Stomach (tissue), 9 donors: ENCODE results near the gene FOXM1. TPM values are rescaled to one million over a fixed set of nuclear protein-coding genes. Genes with fewer than 3 reads are reported as not detected.

Source experiments
- DNase-seq, 2 donors: peaks; one replicate each; pipeline versions ENCODE4 v3.0.0 to v3.0.0-alpha.2; 2013 to 2019
- H3K27ac ChIP-seq, 5 donors: fragments of 200-600 bp in 4 of 5; sonication (generic) in 4 of 5; one replicate each; pipeline ENCODE4 v1.5.1; 2013 to 2019; ENCODE audit warnings: mild to moderate bottlenecking in 1 of 5, moderate library complexity in 1 of 5
- H3K27me3 ChIP-seq, 3 donors: fragments of 200-600 bp; sonication (generic); one replicate each; pipeline ENCODE4 v1.5.1; 2017 to 2019; ENCODE audit warnings: mixed run types in 1 of 3
- H3K36me3 ChIP-seq, 4 donors: fragments of 200-600 bp; sonication (generic); 1 replicate in 3 of 4; 2 replicates in 1 of 4; pipeline ENCODE4 v1.5.1; 2016 to 2019
- H3K4me1 ChIP-seq, 4 donors: fragments of 200-600 bp; sonication (generic); one replicate each; pipeline ENCODE4 v1.5.1; 2016 to 2019
- H3K4me3 ChIP-seq, 4 donors: fragments of 200-600 bp; sonication (generic) in 3 of 4; one replicate each; pipeline ENCODE4 v1.5.1; 2016 to 2019; ENCODE audit warnings: mild to moderate bottlenecking in 1 of 4
- H3K9me3 ChIP-seq, 4 donors: fragments of 200-600 bp; sonication (generic); one replicate each; pipeline ENCODE4 v1.5.1; 2016 to 2019
- EP300 ChIP-seq: sonication (generic); formaldehyde crosslinking; IDR thresholded peaks from one replicate; pipeline ENCODE4 v1.6.1; 2017; ENCODE audit warnings: antibody characterized with exemption
- POLR2A ChIP-seq, 4 donors: fragments of 450-650 bp; IDR thresholded peaks; one replicate each; pipeline ENCODE4 v1.6.1; 2016; ENCODE audit warnings: antibody characterized with exemption in 4 of 4, control low read depth in 2 of 4, mild to moderate bottlenecking in 1 of 4, moderate library complexity in 1 of 4
- POLR2AphosphoS5 ChIP-seq, 3 donors: sonication (generic); formaldehyde crosslinking; IDR thresholded peaks; one replicate each; pipeline ENCODE4 v1.6.1; 2016; ENCODE audit warnings: antibody characterized with exemption in 3 of 3
- WGBS, 5 donors: extraction: QIAGEN DNeasy Blood & Tissue Kit in 3 of 5; methylation state at CpG; one replicate each; pipeline versions ENCODE4 v1.1.5 to v1.1.7; 2013 to 2018; 5-methylcytosine and 5-hydroxymethylcytosine counted together
- intact Hi-C: fragments of 100-400 bp; cut with DNase I; formaldehyde crosslinking; loops from one replicate; pipeline ENCODE4 v1.15.1; 2023; ENCODE audit warnings: low total_unique reads
- polyA plus RNA-seq, 3 donors: library from polyadenylated mRNA; stranded (reverse); fragments of 200-250 nt; gene quantifications; one replicate each; pipeline ENCODE4 v1.2.3, GENCODE V29; 2013
- total RNA-seq, 5 donors: library from RNA; depleted of rRNA; stranded (reverse); fragments of >200 nt; gene quantifications; one replicate each; pipeline versions ENCODE4 v1.1.0 to v1.2.3, GENCODE V29; 2014 to 2016
- TF ChIP-seq, protein P1 (sequence below), 7 experiments: fragments of 450-650 bp in 4 of 7; fragments of 200-600 bp in 3 of 7; sonication (generic) in 3 of 7; IDR thresholded peaks; one replicate each; pipeline ENCODE4 v1.5.1; 2016 to 2019; ENCODE audit warnings: antibody characterized with exemption in 7 of 7, control low read depth in 2 of 7, mild to moderate bottlenecking in 1 of 7
- donor health status: healthy with polysubstance abuse.
- donor health status: Bipolar disorder and iron deficiency.
- donor health status: healthy.

Gene FOXM1
- total and polyA plus RNA-seq, 8 donors: 3.5 to 23.2 (median 7.6) TPM; not detected in 1

DNA sequence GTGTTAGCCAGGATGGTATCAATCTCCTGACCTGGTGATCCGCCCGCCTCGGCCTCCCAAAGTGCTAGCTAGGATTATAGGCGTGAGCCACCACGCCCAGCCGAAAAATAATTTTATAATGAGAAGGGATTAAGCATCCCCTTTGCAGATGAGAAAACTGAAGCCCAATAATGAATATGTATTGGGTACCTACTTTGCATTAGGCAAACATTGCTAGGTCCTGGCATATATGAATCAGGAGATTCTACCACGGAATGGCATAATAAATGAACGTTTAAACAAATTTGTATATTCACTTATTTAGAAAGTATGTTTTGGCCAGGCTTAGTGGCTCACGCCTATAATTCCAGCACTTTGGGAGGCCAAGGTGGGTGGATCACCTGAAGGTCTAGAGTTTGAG lies 46.1 kb upstream of the FOXM1 start:
- Histone ChIP-seq H3K9me3 (no peaks in the 10 kb centered on the region), H3K4me1 (no peaks in the 10 kb centered on the region), H3K4me3 (no peak overlapping the region), H3K36me3 (peaks cover 9 to 90% (median 80%) of the 10 kb centered on the region in 4 donors), H3K27me3 (no peaks in the 10 kb centered on the region), H3K27ac (no peak overlapping the region)
- no peak for TF ChIP-seq EP300
- TF ChIP-seq POLR2AphosphoS5 (IDR thresholded peaks at IDR 0.05): no peak
- TF ChIP-seq, protein P1, sequence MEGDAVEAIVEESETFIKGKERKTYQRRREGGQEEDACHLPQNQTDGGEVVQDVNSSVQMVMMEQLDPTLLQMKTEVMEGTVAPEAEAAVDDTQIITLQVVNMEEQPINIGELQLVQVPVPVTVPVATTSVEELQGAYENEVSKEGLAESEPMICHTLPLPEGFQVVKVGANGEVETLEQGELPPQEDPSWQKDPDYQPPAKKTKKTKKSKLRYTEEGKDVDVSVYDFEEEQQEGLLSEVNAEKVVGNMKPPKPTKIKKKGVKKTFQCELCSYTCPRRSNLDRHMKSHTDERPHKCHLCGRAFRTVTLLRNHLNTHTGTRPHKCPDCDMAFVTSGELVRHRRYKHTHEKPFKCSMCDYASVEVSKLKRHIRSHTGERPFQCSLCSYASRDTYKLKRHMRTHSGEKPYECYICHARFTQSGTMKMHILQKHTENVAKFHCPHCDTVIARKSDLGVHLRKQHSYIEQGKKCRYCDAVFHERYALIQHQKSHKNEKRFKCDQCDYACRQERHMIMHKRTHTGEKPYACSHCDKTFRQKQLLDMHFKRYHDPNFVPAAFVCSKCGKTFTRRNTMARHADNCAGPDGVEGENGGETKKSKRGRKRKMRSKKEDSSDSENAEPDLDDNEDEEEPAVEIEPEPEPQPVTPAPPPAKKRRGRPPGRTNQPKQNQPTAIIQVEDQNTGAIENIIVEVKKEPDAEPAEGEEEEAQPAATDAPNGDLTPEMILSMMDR (IDR thresholded peaks at IDR 0.05): no peak
- no peak for TF ChIP-seq POLR2A (IDR thresholded peaks at IDR 0.05)
- no peak for DNase-seq
- WGBS, 5 donors: 94 to 98% (median 97%) methylated on average over 9 of the region's 9 CpGs
- intact Hi-C loops: no loop called here

DNA sequence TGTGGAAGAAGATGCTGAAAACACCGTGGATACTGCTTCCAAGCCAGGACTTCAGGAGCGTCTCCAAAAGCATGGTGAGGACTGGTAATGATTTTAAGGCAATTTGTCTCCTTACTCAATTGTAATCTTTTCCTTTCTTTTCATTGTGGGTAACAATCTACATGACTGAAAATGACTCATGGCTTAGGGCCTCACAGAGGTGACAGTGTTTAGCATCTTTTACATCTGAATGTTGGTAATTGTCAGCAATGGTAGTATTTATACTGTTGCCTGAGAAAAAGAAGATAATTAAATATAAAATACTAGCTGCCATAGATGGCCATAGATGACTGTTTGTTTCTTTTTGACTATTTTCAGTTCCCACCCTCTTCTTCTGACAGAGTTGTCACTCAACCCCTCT lies 45.4 kb upstream of the FOXM1 start:
- no peak for DNase-seq
- 89 to 98% (median 96%) methylated on average over 2 of the region's 2 CpGs for WGBS, 5 donors
- H3K27ac ChIP-seq: no peak overlapping the region
- H3K9me3 ChIP-seq: no peaks in the 10 kb centered on the region
- peaks cover 9 to 92% (median 79%) of the 10 kb centered on the region in 4 donors for H3K36me3 ChIP-seq
- no peak for TF ChIP-seq EP300
- no peak for TF ChIP-seq POLR2A (IDR thresholded peaks at IDR 0.05)
- TF ChIP-seq, protein P1 (IDR thresholded peaks at IDR 0.05): no peak
- no peak for TF ChIP-seq POLR2AphosphoS5 (IDR thresholded peaks at IDR 0.05)
- H3K27me3 ChIP-seq: no peaks in the 10 kb centered on the region
- intact Hi-C loops: no loop called here
- H3K4me3 ChIP-seq: no peak overlapping the region
- no peaks in the 10 kb centered on the region for H3K4me1 ChIP-seq

DNA sequence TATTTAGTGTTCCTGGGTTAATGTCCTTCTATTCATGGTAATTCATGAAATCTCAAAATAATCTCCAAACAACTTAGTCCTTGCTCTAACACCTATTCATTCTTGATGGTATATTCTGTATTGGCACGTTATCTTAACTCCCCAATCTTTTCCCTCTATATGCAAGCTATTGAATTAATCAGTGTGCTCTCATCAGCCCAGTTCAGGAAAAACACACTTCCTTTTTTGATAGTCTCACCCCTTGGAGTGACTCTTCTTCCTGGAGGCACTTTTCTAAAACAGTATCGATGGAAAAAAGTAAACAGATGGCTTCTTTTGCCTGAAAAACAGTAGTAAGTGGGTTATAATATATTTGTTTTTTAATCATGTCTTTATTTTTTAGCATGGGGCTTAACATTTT lies 42.3 kb upstream of the FOXM1 start:
- Histone ChIP-seq H3K4me3 (no peak overlapping the region), H3K4me1 (no peaks in the 10 kb centered on the region), H3K27me3 (no peaks in the 10 kb centered on the region), H3K36me3 (peaks cover 3 to 80% (median 74%) of the 10 kb centered on the region in 4 donors), H3K27ac (no peak overlapping the region), H3K9me3 (no peaks in the 10 kb centered on the region)
- TF ChIP-seq EP300: no peak
- no peak for TF ChIP-seq POLR2AphosphoS5 (IDR thresholded peaks at IDR 0.05)
- TF ChIP-seq, protein P1 (IDR thresholded peaks at IDR 0.05): no peak
- TF ChIP-seq POLR2A (IDR thresholded peaks at IDR 0.05): no peak
- intact Hi-C loops: no loop called here
- no peak for DNase-seq
- 41 to 65% (median 60%) methylated on average over 2 of the region's 2 CpGs for WGBS, 5 donors

DNA sequence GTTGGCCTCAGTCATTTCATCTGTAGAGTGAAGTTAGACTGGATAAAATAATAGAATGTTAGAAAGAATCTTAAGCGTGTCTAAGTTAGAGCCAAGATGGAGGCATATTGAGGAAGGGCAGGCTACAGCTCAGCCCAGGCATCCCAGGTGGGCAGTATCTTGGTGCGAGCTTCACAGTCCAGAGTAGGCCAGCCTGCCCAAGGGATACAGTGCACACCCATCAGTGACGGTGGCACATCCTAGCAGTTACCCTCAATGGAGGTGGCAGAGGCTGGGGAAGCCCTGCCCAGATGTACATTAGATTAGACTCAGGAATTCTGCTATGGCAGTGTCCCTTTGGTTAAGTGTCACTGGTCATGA lies 35.2 kb upstream of the FOXM1 start:
- intact Hi-C loops: no loop called here
- no peak for TF ChIP-seq EP300
- TF ChIP-seq, protein P1 (IDR thresholded peaks at IDR 0.05): no peak
- TF ChIP-seq POLR2AphosphoS5 (IDR thresholded peaks at IDR 0.05): no peak
- no peak for TF ChIP-seq POLR2A (IDR thresholded peaks at IDR 0.05)
- H3K27me3 ChIP-seq: no peaks in the 10 kb centered on the region
- H3K9me3 ChIP-seq: no peaks in the 10 kb centered on the region
- no peak overlapping the region for H3K4me3 ChIP-seq
- H3K36me3 ChIP-seq: peaks cover 0 to 71% (median 60%) of the 10 kb centered on the region in 4 donors
- H3K27ac ChIP-seq: no peak overlapping the region
- no peak for DNase-seq
- WGBS, 5 donors: 92 to 97% (median 95%) methylated on average over 3 of the region's 3 CpGs
- peaks cover 0 to 5% (median 0%) of the 10 kb centered on the region in 4 donors for H3K4me1 ChIP-seq
